ENCODE data around the gene CCSER2.
"Not testable (repeated sequence)": the region's sequence is repeated elsewhere in the genome, so short reads cannot be mapped to it uniquely, and the experiment has no call there.

CCSER2 gene

GRCh38 chr10:84406561-84406960, 78.2 kb downstream of the CCSER2 start:
- in situ Hi-C loops (cut with HindIII; ENCODE audit: low sequenced_read_pairs), result no loop called here
- TF ChIP-seq CTCF (IDR thresholded peaks at IDR 0.05; ENCODE audit: low read depth, low read length), result no peak
- no peak for DNase-seq (ENCODE audit: low read depth, low spot score)
- no peak overlapping the region for H3K4me3 ChIP-seq (ENCODE audit: low read depth, low read length)

- no peak overlapping the region for H3K4me3 ChIP-seq (ENCODE audit: low read depth, low read length)
- in situ Hi-C loops (cut with HindIII; ENCODE audit: low sequenced_read_pairs), result no loop called here
- no peak for TF ChIP-seq CTCF (IDR thresholded peaks at IDR 0.05; ENCODE audit: low read depth, low read length)
- DNase-seq (ENCODE audit: low read depth, low spot score), result no peak
These were observed 79.1 kb downstream of the CCSER2 start for GRCh38 chr10:84407388-84408049.

GRCh38 chr10:84412482-84412881, 84.1 kb downstream of the CCSER2 start:
- in situ Hi-C loops (cut with HindIII; ENCODE audit: low sequenced_read_pairs), result no loop called here
- no peak for DNase-seq (ENCODE audit: low read depth, low spot score)
- no peak overlapping the region for H3K4me3 ChIP-seq (ENCODE audit: low read depth, low read length)
- no peak for TF ChIP-seq CTCF (IDR thresholded peaks at IDR 0.05; ENCODE audit: low read depth, low read length)

GRCh38 chr10:84414110-84414509, 85.7 kb downstream of the CCSER2 start:
- DNase-seq (ENCODE audit: low read depth, low spot score); in situ Hi-C loops (cut with HindIII; ENCODE audit: low sequenced_read_pairs); H3K4me3 ChIP-seq (ENCODE audit: low read depth, low read length): not testable (repeated sequence)

- in situ Hi-C loops (cut with HindIII; ENCODE audit: low sequenced_read_pairs), result no loop called here
- H3K4me3 ChIP-seq (ENCODE audit: low read depth, low read length), result no peak overlapping the region
- DNase-seq (ENCODE audit: low read depth, low spot score), result no peak
- no peak for TF ChIP-seq CTCF (IDR thresholded peaks at IDR 0.05; ENCODE audit: low read depth, low read length)
These were observed 87.3 kb downstream of the CCSER2 start for GRCh38 chr10:84415539-84416244.

- H3K4me3 ChIP-seq (ENCODE audit: low read depth, low read length), result no peak overlapping the region
- no peak for DNase-seq (ENCODE audit: low read depth, low spot score)
- in situ Hi-C loops (cut with HindIII; ENCODE audit: low sequenced_read_pairs), result no loop called here
- no peak for TF ChIP-seq CTCF (IDR thresholded peaks at IDR 0.05; ENCODE audit: low read depth, low read length)
These were observed 87.8 kb downstream of the CCSER2 start for GRCh38 chr10:84416245-84416555.

- in situ Hi-C loops (cut with HindIII; ENCODE audit: low sequenced_read_pairs), result no loop called here
- DNase-seq (ENCODE audit: low read depth, low spot score), result no peak
- H3K4me3 ChIP-seq (ENCODE audit: low read depth, low read length), result no peak overlapping the region
- no peak for TF ChIP-seq CTCF (IDR thresholded peaks at IDR 0.05; ENCODE audit: low read depth, low read length)
These were observed 95.3 kb downstream of the CCSER2 start for GRCh38 chr10:84423719-84424118.

All from astrocyte of the spinal cord (primary cell).